GM12891 (cell line): ENCODE measurements around the gene HEYL.

ENCODE experiments used
- POLR2A ChIP-seq: IDR thresholded peaks from 2 replicates; pipeline ENCODE4 v1.6.1; 2011; ENCODE audit warnings: low read depth, low read length, control low read depth
- POLR2AphosphoS5 ChIP-seq: IDR thresholded peaks from 2 replicates; pipeline ENCODE4 v1.6.1; 2011; ENCODE audit warnings: low read depth, low read length, control low read depth

DNA sequence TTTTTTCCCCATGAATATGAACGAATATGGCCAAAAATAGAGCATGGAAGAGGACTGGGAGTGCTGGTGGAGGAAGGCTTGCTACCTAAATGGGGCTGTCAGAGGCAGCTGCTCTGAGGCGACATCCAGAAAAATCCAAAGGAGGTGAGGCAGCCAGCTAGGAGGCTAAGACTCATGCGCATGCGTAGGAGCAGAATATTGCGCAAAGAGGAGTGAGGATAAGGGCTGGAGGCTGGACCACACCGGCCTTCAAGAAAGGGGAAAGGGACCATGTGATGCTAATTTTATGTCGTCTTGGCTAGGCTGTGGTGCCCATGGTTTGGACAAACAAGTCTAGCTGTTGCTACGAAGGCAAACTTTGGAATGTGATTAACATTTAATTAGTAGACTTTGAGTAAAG lies 30.5 kb downstream of the HEYL start:
- TF ChIP-seq POLR2A = no peak
- no peak for TF ChIP-seq POLR2AphosphoS5
